K562 treated with DMSO at 1 percent for 48 hours (cell line): ENCODE measurements around the gene C20orf173. TPM values are rescaled to one million over a fixed set of nuclear protein-coding genes. Genes with fewer than 3 reads are reported as not detected.

Source experiments
- total RNA-seq: library from RNA; unstranded; fragments of 300-600 nt; gene quantifications from 2 replicates; pipeline ENCODE4 v1.2.3, GENCODE V29; 2022; ENCODE audit warnings: low replicate concordance; ENCODE audit errors: extremely low read depth

The C20orf173 gene, protein sequence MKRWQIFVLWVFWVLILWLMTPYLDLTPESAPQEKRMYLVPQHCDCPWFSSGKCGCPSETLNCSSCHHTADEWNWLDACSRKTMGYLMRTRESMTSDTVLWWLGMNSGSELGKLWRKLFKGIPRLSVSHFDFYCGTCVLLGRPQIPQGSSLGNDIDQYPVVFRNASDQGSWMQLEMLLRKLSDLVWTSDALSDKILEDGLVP
- not detected in 2 replicates for total RNA-seq

DNA sequence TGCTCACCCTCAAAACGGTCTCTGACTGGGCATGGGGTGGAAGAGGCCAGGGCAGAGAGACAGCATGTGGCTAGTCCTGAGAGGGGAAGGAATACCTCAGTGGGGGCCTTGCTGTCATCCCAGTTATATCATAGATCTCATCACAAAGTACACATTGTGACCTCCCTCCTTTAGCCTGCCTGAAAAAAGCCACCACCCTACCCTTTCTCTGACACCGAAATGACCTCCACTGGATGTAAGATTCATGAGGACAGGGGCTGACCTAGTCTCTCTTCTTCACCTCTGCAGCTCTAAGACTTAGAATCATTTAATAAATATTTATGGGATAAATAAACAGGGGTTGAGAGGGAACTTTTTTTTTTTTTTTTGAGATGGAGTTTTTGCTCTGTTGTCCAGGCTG, at the start of gene C20orf173:
Gene C20orf173, minus strand, starts transcription at position 101 of the 400 bp plus-strand sequence. CDS start 279 bp downstream, outside the sequence.

GRCh38 chr20:35541783-35542662, 12.6 kb upstream of the C20orf173 start, which contains the start of gene ERGIC3:
Gene ERGIC3 (plus strand): TSS chr20:35542078. CDS start chr20:35542098, 20 bp downstream.

Other genes with a start within 250 kb of the C20orf173 start
- not detected in 2 replicates for gene EIF6, start 244.9 kb downstream of the C20orf173 start, total RNA-seq
- gene FAM83C, start 237.2 kb downstream of the C20orf173 start, total RNA-seq = not detected in 2 replicates
- not detected in 2 replicates for gene UQCC1, start 117.7 kb downstream of the C20orf173 start, total RNA-seq
- not detected in 2 replicates for gene GDF5, start 91.4 kb downstream of the C20orf173 start, total RNA-seq
- gene CEP250, start 74.1 kb downstream of the C20orf173 start, total RNA-seq = not detected in 2 replicates
- gene ERGIC3, start 12.4 kb upstream of the C20orf173 start, total RNA-seq = not detected in 2 replicates
- not detected in 2 replicates for gene SPAG4, start 86.2 kb upstream of the C20orf173 start, total RNA-seq
- not detected in 2 replicates for gene CPNE1, start 135.2 kb upstream of the C20orf173 start, total RNA-seq
- not detected in 2 replicates for gene RBM12, start 135.2 kb upstream of the C20orf173 start, total RNA-seq
- not detected in 2 replicates for gene NFS1, start 169.7 kb upstream of the C20orf173 start, total RNA-seq
- not detected in 2 replicates for gene ROMO1, start 169.8 kb upstream of the C20orf173 start, total RNA-seq
- not detected in 2 replicates for gene RBM39, start 212.6 kb upstream of the C20orf173 start, total RNA-seq
- gene PHF20, start 242.4 kb upstream of the C20orf173 start, total RNA-seq = not detected in 2 replicates